ENCODE results near the gene TSPAN1.

Gene TSPAN1, protein sequence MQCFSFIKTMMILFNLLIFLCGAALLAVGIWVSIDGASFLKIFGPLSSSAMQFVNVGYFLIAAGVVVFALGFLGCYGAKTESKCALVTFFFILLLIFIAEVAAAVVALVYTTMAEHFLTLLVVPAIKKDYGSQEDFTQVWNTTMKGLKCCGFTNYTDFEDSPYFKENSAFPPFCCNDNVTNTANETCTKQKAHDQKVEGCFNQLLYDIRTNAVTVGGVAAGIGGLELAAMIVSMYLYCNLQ

DNA sequence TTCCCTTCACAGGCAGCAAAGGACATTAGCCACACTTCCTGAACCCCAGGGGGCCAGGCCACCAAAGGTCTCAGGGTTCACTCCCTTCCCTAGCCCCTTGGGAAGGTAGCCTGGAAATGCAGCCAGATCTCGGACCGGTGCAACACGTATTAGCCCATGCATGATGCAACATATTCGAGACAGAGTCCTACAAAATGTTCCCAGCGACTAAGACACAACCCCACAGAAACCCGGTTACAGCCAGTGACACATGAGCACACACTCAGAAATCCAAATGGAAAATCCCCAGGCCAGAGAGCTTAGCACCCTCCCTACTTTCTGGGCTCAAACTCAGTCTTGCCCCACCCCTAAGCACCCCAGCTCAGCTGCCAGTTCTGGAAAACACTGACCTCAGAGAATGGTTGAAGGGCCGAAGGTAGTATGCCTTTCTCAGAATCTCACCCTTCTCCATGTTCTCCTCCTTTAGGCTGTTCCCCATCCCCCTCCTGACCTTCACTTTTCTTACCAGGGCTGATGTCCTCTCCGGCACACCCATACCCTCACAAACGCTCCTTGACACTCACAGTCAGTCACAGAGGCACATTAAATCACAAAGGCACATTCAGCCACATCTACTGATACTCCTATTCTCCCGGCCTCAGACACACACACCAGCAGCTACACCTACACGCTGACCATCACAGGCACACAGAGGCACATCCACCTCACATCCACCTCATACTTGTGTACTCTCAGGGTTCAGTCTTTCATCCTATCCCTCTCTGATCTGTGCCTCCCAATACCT, at the start of gene TSPAN1:
TSS of gene TSPAN1 (plus strand) at position 640 of the 784 bp plus-strand sequence. CDS start 6,021 bp downstream, outside the sequence.
- DNase-seq (ENCODE audit: low read depth): no peak

DNA sequence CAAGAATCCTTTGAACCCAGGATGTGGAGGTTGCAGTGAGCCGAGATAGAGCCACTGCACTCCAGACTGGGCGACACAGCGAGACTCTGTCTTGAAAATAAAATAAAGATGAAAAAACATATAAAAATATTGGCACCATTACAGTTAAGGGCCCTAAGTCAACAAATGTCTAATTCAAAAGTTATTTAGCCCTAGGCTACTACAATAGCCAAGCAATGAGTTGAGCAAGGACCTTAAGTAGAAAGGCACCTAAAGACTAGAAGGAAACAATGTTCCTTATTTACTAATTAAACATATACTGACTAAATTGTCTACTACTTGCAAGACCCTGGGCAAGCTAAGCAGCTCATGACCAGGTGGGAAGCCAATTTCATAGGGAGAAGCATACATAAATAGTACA, 46.5 kb upstream of the TSPAN1 start:
- no peak for DNase-seq (ENCODE audit: low read depth)

GRCh38 chr1:46130121-46130520, 44.8 kb upstream of the TSPAN1 start:
- DNase-seq (ENCODE audit: low read depth): no peak

GRCh38 chr1:46130606-46131005, 44.3 kb upstream of the TSPAN1 start:
- no peak for DNase-seq (ENCODE audit: low read depth)

- no peak for DNase-seq (ENCODE audit: low read depth)
Observed at GRCh38 chr1:46131093-46131492, 43.8 kb upstream of the TSPAN1 start.

GRCh38 chr1:46131712-46132528, 43.0 kb upstream of the TSPAN1 start:
- no peak for DNase-seq (ENCODE audit: low read depth)

GRCh38 chr1:46132529-46133180, 42.2 kb upstream of the TSPAN1 start, which contains the start of gene PIK3R3:
TSS of gene PIK3R3 (minus strand) at chr1:46132629. CDS start at chr1:46131952, 677 bp downstream.
- peak; percentile 67 for DNase-seq (ENCODE audit: low read depth)

GRCh38 chr1:46133181-46133658, 41.7 kb upstream of the TSPAN1 start:
- peak; percentile 23 for DNase-seq (ENCODE audit: low read depth)

- DNase-seq (ENCODE audit: low read depth): no peak
Observed at GRCh38 chr1:46133781-46134350, 41.0 kb upstream of the TSPAN1 start.

GRCh38 chr1:46134660-46135331, 40.1 kb upstream of the TSPAN1 start:
- no peak for DNase-seq (ENCODE audit: low read depth)

DNA sequence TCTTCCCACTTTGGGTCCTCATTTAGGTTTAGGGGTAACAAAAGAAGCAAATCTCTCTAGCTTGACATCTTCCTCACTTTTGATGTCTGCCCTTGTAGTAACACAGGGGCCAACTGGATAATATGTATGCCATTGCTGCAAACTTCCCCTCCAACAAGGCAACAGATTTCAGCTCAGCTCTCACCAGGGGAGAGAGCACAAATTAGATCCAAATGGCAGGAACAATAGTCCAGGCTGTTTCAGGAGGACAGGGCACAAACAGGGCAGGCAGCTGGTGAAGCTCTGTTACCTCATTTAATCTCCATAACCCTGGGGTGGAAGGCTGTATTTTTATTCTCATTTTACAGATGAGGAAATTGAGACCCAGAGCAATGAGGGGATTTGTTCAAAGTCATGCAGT, 38.2 kb upstream of the TSPAN1 start:
- DNase-seq (ENCODE audit: low read depth): no peak

- no peak for DNase-seq (ENCODE audit: low read depth)
Observed at GRCh38 chr1:46137916-46138315, 37.0 kb upstream of the TSPAN1 start.

DNA sequence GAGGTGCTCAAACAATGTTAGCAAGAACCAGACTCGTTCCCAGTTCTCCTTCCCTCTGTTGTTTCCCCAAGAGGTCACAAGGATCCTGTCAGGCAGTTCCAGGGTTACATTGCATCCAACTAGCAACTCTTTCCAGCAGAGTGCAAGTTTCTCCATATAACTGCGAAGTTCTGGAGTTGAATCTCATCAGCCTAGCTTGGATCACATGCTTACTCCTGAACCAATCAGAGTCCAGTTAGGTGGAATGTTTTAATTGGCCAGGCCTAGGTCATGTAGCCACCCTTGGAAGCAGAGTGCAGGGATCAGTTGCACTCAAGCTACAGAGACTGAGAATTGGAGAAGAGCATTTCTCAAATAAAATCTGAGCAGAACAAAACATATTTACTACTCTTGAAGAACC, 26.6 kb upstream of the TSPAN1 start:
- DNase-seq (ENCODE audit: low read depth): no peak

DNA sequence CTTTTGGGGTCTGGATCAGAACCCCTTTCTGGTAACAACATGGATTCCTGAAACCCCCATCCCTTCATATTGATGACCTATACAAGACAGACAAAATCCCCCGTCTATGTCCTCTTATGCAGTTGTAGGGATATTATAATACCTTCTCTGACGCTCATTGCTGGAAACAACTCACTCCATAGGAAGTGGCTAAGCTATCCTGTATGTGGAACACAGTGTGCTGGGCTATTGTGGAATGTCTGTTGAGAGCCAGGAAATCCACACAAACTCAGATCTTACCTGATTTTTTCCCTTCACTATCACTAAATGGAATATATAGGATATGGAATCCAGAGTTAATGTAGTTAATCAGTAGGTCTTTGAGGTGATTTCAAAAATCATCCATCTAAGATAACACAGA, 24.8 kb upstream of the TSPAN1 start:
- DNase-seq (ENCODE audit: low read depth): no peak

GRCh38 chr1:46152016-46152415, 22.9 kb upstream of the TSPAN1 start:
- DNase-seq (ENCODE audit: low read depth): no peak

DNA sequence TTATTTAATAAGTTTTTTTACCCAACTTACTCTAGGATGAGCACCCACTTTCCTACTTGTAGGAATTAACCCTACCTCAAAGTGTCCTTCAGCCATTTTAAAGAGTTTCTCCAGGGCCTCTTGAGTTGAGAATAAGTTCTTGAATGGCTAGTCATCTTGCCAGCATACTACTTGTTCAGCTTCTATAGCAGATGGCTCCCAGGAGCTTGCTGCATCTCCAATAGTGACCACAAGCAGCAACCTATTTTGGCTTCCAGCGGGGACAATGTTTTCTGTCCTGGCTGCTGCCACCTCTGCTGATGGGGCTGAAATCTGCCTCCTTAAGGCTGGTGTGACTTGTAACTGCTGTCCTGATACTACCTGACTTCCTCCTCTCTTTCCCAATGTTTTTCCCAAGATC, 21.7 kb upstream of the TSPAN1 start:
- no peak for DNase-seq (ENCODE audit: low read depth)

DNA sequence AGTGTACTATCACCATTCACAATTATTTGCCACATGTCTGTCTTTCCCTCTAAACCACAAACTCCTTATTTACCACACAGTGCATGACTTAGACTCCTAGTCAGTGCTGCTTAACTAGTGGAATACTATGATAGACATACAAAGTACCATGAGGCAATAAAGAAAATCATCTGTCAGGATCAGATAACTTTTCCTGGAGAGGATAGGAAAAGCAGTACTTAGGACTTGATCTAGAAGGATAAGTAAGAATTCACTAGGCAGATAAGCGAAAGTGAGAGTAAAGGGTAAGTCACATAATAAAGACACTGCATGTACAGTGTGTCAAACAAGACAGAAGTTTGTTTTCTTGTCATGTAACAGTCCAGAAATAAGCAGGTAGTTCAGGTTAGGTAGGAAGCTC, 21.2 kb upstream of the TSPAN1 start:
- no peak for DNase-seq (ENCODE audit: low read depth)

DNA sequence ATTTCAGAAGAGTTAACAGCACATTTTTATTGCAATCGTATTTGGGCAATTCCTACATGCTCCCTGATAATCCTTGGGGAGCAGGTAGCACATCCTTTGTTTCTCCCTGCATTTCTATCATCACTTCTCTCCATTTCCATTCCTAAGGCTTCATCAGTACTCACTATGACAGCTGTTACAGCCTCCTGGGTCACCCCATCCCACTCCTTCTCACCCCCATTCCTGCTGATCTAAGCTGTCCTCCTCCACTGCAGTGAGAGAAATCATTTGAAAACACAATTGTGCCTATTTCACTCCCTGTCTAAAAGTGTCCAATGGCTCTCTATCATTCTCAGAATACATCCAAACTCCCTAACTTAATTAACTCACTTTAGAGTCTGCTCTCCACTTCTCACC, 17.0 kb upstream of the TSPAN1 start:
- no peak for DNase-seq (ENCODE audit: low read depth)

GRCh38 chr1:46158312-46159281, 16.3 kb upstream of the TSPAN1 start:
- DNase-seq (ENCODE audit: low read depth): no peak

GRCh38 chr1:46159516-46159915, 15.4 kb upstream of the TSPAN1 start:
- DNase-seq (ENCODE audit: low read depth): no peak
